HepG2 (cell line): ENCODE measurements around the gene INTS15. TPM values are rescaled to one million over a fixed set of nuclear protein-coding genes. Genes with fewer than 3 reads are reported as not detected.

Source experiments
- ATAC-seq: fragments of 200-7000 bp; cut with Tn5 transposase; 3 replicates; pipeline ENCODE4 v1.9.1; 2020; ENCODE audit warnings: mild to moderate bottlenecking, moderate library complexity
- BruUV-seq: library from RNA; stranded (reverse); fragments of 400-500 nt; replicated peaks from 2 replicates; lab custom pipeline; 2021; lab: Mats Ljungman, UMichigan
- CTCF ChIA-PET: fragments of 300-600 bp; formaldehyde crosslinking; extraction: SDS; loops from one replicate; lab custom pipeline; 2021; ENCODE audit warnings: low total read pairs, inconsistent platforms, low intra/inter-chr PET ratio; lab: Yijun Ruan, JAX
- POLR2A ChIA-PET: fragments of 350-600 bp; sonication (Branson Sonifier 250); formaldehyde crosslinking; loops from one replicate; lab custom pipeline; 2020; ENCODE audit warnings: antibody characterized with exemption, inconsistent platforms; lab: Yijun Ruan, JAX
- DNase-seq: peaks from one replicate; pipeline ENCODE4 v3.0.0-alpha.2; 2015; ENCODE audit warnings: low spot score
- FAIRE-seq: peaks from 3 replicates; lab custom pipeline; 2011; peaks lifted over from hg19 to GRCh38; lab: Jason Lieb, UNC
- H2AFZ ChIP-seq: one replicate; pipeline ENCODE4 v1.6.1; 2011; ENCODE audit warnings: low read length, inconsistent platforms
- H3K27ac ChIP-seq: fragments of 300-600 bp; 3 replicates; pipeline ENCODE4 v1.8.0; 2011; ENCODE audit warnings: mixed run types, mild to moderate bottlenecking, mixed read lengths, low read length, inconsistent platforms; ENCODE audit not compliant: insufficient read depth; ENCODE audit errors: extremely low read length
- H3K27me3 ChIP-seq, 2 experiments: fragments of 200-600 bp in 1 of 2; 2 replicates in 1 of 2; 3 replicates in 1 of 2; pipeline versions ENCODE4 v1.6.0 to v1.8.0; 2011; ENCODE audit warnings: low read length in 2 of 2, mild to moderate bottlenecking in 2 of 2, moderate library complexity in 2 of 2, inconsistent platforms in 1 of 2; ENCODE audit not compliant: insufficient read depth in 2 of 2, control insufficient read depth in 1 of 2
- H3K36me3 ChIP-seq, 2 experiments: fragments of 200-600 bp in 1 of 2; replicated peaks in 1 of 2; 2 replicates in 1 of 2; 3 replicates in 1 of 2; pipeline versions ENCODE4 v1.5.1 to v1.8.0; 2011; ENCODE audit warnings: low read length in 2 of 2, inconsistent platforms in 1 of 2; ENCODE audit not compliant: insufficient read depth in 2 of 2, control insufficient read depth in 1 of 2
- H3K4me1 ChIP-seq: 2 replicates; pipeline ENCODE4 v1.5.1; 2012; ENCODE audit warnings: low read length, inconsistent platforms; ENCODE audit not compliant: insufficient read depth
- H3K4me2 ChIP-seq: 2 replicates; pipeline ENCODE4 v1.6.0; 2011; ENCODE audit warnings: low read depth, low read length, inconsistent platforms
- H3K4me3 ChIP-seq, 3 experiments: fragments of 200-600 bp in 1 of 3; sonication (generic), shearing (Covaris generic) in 1 of 3; replicated peaks in 1 of 3; 2 replicates each; pipeline ENCODE4 v1.5.1; 2011 to 2016; ENCODE audit warnings: low read length in 3 of 3, inconsistent platforms in 2 of 3, low read depth in 2 of 3, mild to moderate bottlenecking in 2 of 3, control low read depth in 1 of 3, mixed read lengths in 1 of 3; ENCODE audit not compliant: insufficient read depth in 1 of 3
- H3K79me2 ChIP-seq: one replicate; pipeline ENCODE4 v1.6.1; 2011; ENCODE audit warnings: low read length, inconsistent platforms; ENCODE audit not compliant: insufficient read depth
- H3K9ac ChIP-seq: 2 replicates; pipeline ENCODE4 v1.6.0; 2011; ENCODE audit warnings: mild to moderate bottlenecking, low read depth, low read length, inconsistent platforms; ENCODE audit not compliant: insufficient read depth
- H3K9me3 ChIP-seq: 2 replicates; pipeline ENCODE4 v1.5.1; 2012; ENCODE audit warnings: mild to moderate bottlenecking, low read length
- H4K20me1 ChIP-seq: 2 replicates; pipeline ENCODE4 v1.6.0; 2011; ENCODE audit warnings: inconsistent platforms, mild to moderate bottlenecking, low read length, moderate library complexity; ENCODE audit not compliant: insufficient read depth
- FIP1L1 ChIP-seq: fragments of 200-400 bp; formaldehyde crosslinking; IDR thresholded peaks from 2 replicates; pipeline ENCODE4 v1.6.1; 2018; ENCODE audit warnings: low read depth, mild to moderate bottlenecking, low read length, moderate library complexity, borderline replicate concordance; ENCODE audit not compliant: insufficient read depth
- NCOR1 ChIP-seq: fragments of 200-600 bp; sonication (generic); IDR thresholded peaks from 2 replicates; pipeline ENCODE4 v1.7.0; 2017; ENCODE audit warnings: antibody characterized with exemption, low read length, borderline replicate concordance
- NPAS2 ChIP-seq: sonication (generic); formaldehyde crosslinking; IDR thresholded peaks from 2 replicates; pipeline ENCODE4 v1.8.0; 2022; ENCODE audit warnings: mild to moderate bottlenecking, missing genetic modification reagents, borderline replicate concordance
- PATZ1 ChIP-seq: sonication (generic); formaldehyde crosslinking; IDR thresholded peaks from 2 replicates; pipeline ENCODE4 v1.4.0; 2020; ENCODE audit warnings: missing genetic modification reagents
- POGZ ChIP-seq: sonication (generic); formaldehyde crosslinking; IDR thresholded peaks from 2 replicates; pipeline ENCODE4 v1.4.0; 2020; ENCODE audit warnings: mild to moderate bottlenecking, missing genetic modification reagents
- RNF219 ChIP-seq: sonication (generic); formaldehyde crosslinking; IDR thresholded peaks from 2 replicates; pipeline ENCODE4 v1.5.0; 2020; ENCODE audit warnings: mild to moderate bottlenecking, missing genetic modification reagents
- SALL1 ChIP-seq: sonication (generic); formaldehyde crosslinking; IDR thresholded peaks from 2 replicates; pipeline ENCODE4 v1.8.0; 2022; ENCODE audit warnings: mild to moderate bottlenecking, missing genetic modification reagents
- TBX3 ChIP-seq: fragments of 450-650 bp; IDR thresholded peaks from 2 replicates; pipeline ENCODE4 v1.6.1; 2017; ENCODE audit warnings: antibody characterized with exemption, mild to moderate bottlenecking, inconsistent platforms, borderline replicate concordance
- ZFX ChIP-seq: sonication (generic); formaldehyde crosslinking; IDR thresholded peaks from 2 replicates; pipeline ENCODE4 v1.4.0; 2020; ENCODE audit warnings: mild to moderate bottlenecking, low read depth, missing genetic modification reagents, moderate library complexity
- ZNF143 ChIP-seq: sonication (generic); formaldehyde crosslinking; IDR thresholded peaks from 2 replicates; pipeline ENCODE4 v1.4.0; 2020; ENCODE audit warnings: missing genetic modification reagents
- ZNF652 ChIP-seq: IDR thresholded peaks from 2 replicates; pipeline ENCODE4 v1.6.1; 2016; ENCODE audit warnings: low read depth, borderline replicate concordance
- ZNF891 ChIP-seq: sonication (generic); formaldehyde crosslinking; IDR thresholded peaks from 2 replicates; pipeline ENCODE4 v1.5.0; 2020; ENCODE audit warnings: mild to moderate bottlenecking, missing genetic modification reagents
- WGBS: methylation state at CpG from one replicate; pipeline ENCODE4 v1.1.6; 2017; ENCODE audit warnings: low lambda C conversion rate; 5-methylcytosine and 5-hydroxymethylcytosine counted together
- in situ Hi-C: cut with HindIII; loops from 2 replicates; pipeline ENCODE4 v1.10.0; 2017; ENCODE audit warnings: low pct_unique_long_range_greater_than_20kb; ENCODE audit not compliant: extremely low pct_ligation_motif_present
- intact Hi-C: fragments of 100-400 bp; cut with micrococcal nuclease; formaldehyde crosslinking; loops from one replicate; pipeline ENCODE4 v1.10.0; 2022; ENCODE audit not compliant: unreplicated experiment
- polyA plus RNA-seq, 8 experiments: library from polyadenylated mRNA; depleted of rRNA in 3 of 8; stranded (reverse) in 7 of 8; unstranded in 1 of 8; fragments of >200 nt; fragmentation: Illumina TruSeq in 4 of 8; extraction: Trizol in 4 of 8; gene quantifications; 2 replicates each; pipeline versions ENCODE4 v1.2.1 to v1.2.3, GENCODE V29; 2011 to 2016; ENCODE audit warnings: low read depth in 4 of 8, missing spikeins in 1 of 8, mixed read lengths in 1 of 8; ENCODE audit not compliant: insufficient read depth in 1 of 8
- total RNA-seq, 5 experiments: library from RNA; depleted of rRNA; stranded (reverse); fragments of >200 nt; fragmentation: Illumina TruSeq; extraction: Trizol; gene quantifications; 2 replicates each; pipeline ENCODE4 v1.2.3, GENCODE V29; 2016; ENCODE audit warnings: low read depth in 1 of 5
- TF ChIP-seq, protein P1 (sequence below): IDR thresholded peaks from 2 replicates; pipeline ENCODE4 v1.6.1; 2016; ENCODE audit warnings: low read depth, borderline replicate concordance
- TF ChIP-seq, protein P2 (sequence below): sonication (generic); formaldehyde crosslinking; IDR thresholded peaks from 2 replicates; pipeline ENCODE4 v1.5.1; 2020; ENCODE audit warnings: mild to moderate bottlenecking, missing genetic modification reagents, moderate library complexity

The INTS15 gene
- total and polyA plus RNA-seq, 2 of the 13 experiments (the other 11 are each of a cell fraction or from before 2014, with no cell fraction given), result 16.3 to 25.7 TPM

- no TSS peak for BruUV-seq
- peak; percentile 10; the same call in 2 of the 3 replicates for ATAC-seq
- Histone ChIP-seq H3K9me3 (no peaks in the 10 kb centered on the region), H3K27ac (no peak overlapping the region), H3K4me1 (peaks cover 24% of the 10 kb centered on the region), H3K4me3 (peak overlapping the region in 1 of 3 experiments; percentile 53; a peak in 4 of 6 replicates), H3K9ac (no peak overlapping the region), H3K4me2 (peak overlapping the region; percentile 63), H3K27me3 (peaks cover 0 to 6% of the 10 kb centered on the region in 2 experiments; a peak in 2 of 5 replicates), H3K36me3 (no peaks in the 10 kb centered on the region), H4K20me1 (no peaks in the 10 kb centered on the region), H3K79me2 (no peaks in the 10 kb centered on the region), H2AFZ (peak overlapping the region; percentile 63)
- TF ChIP-seq SALL1 (CRISPR knock-in tag), result 0 out of 2 replicates have a peak, but pooled peaks have one; percentile 21
- no peak for TF ChIP-seq ZNF891 (CRISPR knock-in tag)
- TF ChIP-seq PATZ1, result 0 out of 2 replicates have a peak, but pooled peaks have one; percentile 10
- TF ChIP-seq ZFX, result no peak
- TF ChIP-seq, protein P1, sequence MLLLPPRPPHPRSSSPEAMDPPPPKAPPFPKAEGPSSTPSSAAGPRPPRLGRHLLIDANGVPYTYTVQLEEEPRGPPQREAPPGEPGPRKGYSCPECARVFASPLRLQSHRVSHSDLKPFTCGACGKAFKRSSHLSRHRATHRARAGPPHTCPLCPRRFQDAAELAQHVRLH, result no peak
- TF ChIP-seq ZNF652 (CRISPR knock-in tag), result no peak
- TF ChIP-seq NPAS2, result no peak
- TF ChIP-seq TBX3, result no peak
- no peak for TF ChIP-seq NCOR1
- no peak for TF ChIP-seq RNF219
- TF ChIP-seq, protein P2, sequence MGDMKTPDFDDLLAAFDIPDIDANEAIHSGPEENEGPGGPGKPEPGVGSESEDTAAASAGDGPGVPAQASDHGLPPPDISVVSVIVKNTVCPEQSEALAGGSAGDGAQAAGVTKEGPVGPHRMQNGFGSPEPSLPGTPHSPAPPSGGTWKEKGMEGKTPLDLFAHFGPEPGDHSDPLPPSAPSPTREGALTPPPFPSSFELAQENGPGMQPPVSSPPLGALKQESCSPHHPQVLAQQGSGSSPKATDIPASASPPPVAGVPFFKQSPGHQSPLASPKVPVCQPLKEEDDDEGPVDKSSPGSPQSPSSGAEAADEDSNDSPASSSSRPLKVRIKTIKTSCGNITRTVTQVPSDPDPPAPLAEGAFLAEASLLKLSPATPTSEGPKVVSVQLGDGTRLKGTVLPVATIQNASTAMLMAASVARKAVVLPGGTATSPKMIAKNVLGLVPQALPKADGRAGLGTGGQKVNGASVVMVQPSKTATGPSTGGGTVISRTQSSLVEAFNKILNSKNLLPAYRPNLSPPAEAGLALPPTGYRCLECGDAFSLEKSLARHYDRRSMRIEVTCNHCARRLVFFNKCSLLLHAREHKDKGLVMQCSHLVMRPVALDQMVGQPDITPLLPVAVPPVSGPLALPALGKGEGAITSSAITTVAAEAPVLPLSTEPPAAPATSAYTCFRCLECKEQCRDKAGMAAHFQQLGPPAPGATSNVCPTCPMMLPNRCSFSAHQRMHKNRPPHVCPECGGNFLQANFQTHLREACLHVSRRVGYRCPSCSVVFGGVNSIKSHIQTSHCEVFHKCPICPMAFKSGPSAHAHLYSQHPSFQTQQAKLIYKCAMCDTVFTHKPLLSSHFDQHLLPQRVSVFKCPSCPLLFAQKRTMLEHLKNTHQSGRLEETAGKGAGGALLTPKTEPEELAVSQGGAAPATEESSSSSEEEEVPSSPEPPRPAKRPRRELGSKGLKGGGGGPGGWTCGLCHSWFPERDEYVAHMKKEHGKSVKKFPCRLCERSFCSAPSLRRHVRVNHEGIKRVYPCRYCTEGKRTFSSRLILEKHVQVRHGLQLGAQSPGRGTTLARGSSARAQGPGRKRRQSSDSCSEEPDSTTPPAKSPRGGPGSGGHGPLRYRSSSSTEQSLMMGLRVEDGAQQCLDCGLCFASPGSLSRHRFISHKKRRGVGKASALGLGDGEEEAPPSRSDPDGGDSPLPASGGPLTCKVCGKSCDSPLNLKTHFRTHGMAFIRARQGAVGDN (CRISPR knock-in tag), result peak; percentile 62
- peak; percentile 71 for TF ChIP-seq ZNF143 (CRISPR knock-in tag)
- no peak for TF ChIP-seq FIP1L1
- no peak for TF ChIP-seq POGZ (CRISPR knock-in tag)
- ChIA-PET CTCF (no interaction called here), POLR2A (no interaction called here)
- DNase-seq, result no peak
- WGBS, result 7% methylated on average over 11 of the region's 11 CpGs
- intact Hi-C loops, result no loop called here
- no peak for FAIRE-seq
- in situ Hi-C loops, result no loop called here
Measured at GRCh38 chr7:6630007-6630849, 40.4 kb downstream of the INTS15 start.
